Ammon's horn (tissue), 1 donor: ENCODE data around the gene CAMK4.
"Not testable (repeated sequence)": the region's sequence is repeated elsewhere in the genome, so short reads cannot be mapped to it uniquely, and the experiment has no call there.

Experiments
- DNase-seq: peaks from one replicate; pipeline ENCODE4 v3.0.0-alpha.2; 2016; ENCODE audit warnings: low spot score

Gene CAMK4

DNA sequence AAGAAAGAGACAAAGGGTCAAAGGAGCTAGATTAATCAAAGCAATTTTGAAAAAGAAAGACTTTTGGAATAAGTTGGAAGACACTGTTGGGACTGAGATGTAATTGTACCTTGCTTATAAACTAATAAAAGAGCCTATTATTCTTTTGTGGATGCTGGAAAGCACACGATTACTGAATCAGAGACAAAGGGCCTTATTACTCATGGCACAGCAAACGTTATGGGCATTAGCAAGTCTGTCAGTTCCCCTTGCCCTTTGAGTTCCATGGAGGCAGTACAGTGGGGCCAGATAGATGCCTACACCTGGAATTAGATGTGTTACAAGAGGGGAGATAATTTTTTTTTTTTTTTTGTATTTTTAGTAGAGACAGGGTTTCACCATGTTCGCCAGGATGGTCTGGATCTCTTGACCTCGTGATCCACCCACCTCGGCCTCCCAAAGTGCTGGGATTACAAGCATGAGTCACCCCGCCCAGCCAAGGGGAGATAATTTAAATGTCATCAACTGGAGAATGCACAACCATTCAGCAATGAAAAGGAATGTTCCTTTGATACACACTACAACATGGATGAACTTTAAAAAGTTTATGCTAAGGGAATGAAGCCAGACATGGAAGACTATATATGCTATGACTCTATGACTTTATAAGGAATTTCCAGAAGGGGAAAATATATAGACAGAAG lies 159.2 kb downstream of the CAMK4 start:
- DNase-seq, result no peak

DNA sequence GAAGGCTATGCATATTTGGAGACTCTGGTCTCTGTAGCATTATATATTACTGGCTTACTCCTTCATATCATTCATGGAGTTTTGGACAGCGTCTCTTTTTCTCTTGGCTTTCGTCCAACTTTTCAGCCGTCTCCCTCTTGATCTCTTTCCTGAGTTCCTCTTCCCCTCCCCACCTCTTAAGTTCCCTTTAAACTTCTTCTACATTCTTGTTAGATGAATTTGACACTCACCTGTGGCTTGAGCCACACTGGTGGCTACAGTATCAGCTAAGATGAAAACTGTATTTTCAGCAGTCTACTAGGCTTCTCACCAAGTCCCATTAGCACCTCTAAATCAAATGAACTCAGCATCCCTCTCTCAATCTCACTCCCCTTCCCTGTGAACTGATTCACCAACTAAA lies 160.0 kb downstream of the CAMK4 start:
- no peak for DNase-seq

DNA sequence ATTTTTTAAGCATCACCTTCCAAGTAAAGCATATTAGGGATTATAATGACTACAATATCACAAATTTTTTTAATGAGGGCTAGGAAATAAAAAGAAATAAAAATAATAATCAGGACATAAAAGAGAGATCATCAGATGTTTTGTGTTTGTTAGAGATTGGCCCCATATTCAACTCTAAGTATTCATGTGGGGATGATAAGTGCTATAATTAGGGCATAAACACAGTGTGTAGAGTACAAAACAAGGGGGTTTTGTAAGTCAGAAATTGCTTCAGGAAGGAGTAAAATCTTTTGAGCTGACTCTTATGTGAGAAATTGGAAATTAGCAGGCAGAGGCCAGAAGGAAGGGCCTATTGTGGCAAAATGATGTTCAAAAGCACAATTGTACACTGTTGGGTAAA lies 160.9 kb downstream of the CAMK4 start:
- DNase-seq, result no peak

DNA sequence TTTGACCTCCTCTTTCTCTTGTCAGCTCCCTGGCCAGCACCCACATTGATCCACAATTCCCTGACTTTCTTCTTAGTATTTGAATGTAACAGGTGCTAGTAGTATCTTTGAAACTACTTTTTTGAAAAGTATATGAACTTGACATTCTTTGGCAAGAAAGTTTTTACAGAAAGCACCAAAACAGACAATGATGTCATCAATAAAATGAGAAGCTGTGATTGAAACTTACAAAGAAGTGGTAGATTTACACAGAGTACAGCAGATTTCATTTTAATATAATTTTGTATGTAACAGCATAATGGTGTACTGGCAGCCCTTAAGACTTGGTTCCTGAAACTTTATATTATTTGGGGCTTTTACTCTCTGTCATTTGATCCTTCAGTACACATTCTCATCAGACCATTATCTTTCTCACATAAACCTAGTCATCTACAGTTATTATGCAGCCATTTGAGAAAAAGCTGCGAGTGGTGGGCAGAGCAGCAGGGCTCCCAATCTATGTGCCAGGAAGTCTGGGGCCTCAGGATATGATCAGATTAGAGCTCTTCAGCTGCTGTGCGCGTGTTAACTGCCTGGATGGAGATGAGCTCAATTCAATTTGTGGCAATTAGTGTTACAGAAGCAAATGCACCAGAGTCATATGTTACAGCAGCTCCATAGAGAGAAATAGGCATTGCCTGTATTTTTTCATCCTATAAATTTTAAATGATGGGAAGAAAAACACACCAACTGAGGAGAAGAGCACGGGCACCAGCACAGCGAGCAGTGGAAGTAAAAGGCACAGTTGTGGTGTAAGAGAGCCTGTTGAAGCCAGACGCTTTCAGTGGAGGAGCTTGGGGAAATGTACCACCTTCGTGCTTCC lies 162.0 kb downstream of the CAMK4 start:
- peak; percentile 43 for DNase-seq

DNA sequence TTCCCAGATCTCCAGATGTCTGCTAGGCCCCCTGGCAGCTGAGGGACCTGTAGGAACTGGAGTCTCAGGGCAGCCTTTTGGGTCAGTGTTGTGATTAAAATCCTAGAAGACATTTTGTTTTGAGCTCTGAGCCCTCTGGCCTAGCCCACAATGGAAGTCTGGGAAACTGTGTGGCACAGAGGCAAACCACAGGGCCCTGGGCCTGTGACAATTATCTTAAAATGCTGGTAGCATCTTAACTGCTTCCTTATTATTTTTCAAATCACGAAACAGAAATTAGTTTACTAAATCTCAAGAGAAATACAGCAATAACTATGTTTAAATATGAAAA lies 162.6 kb downstream of the CAMK4 start:
- DNase-seq, result no peak

DNA sequence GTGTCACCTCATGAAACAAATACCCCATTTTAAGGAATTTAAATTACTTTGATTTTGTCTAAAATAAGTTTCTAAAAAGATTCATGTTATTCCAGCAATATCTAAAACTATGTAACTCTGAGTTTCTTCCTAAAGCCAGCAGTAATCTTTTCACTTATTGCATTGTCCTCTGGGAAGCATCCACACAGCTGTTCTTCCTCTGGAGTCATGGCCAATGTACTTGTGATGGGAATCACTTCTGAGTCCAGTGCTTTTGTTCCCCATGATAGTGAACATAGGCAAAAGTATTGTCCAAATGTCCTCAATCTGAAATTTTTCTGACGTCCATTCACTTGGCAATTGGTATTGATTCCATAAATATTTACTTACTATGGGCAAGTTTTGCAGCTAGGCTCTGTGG lies 163.2 kb downstream of the CAMK4 start:
- DNase-seq, result no peak

DNA sequence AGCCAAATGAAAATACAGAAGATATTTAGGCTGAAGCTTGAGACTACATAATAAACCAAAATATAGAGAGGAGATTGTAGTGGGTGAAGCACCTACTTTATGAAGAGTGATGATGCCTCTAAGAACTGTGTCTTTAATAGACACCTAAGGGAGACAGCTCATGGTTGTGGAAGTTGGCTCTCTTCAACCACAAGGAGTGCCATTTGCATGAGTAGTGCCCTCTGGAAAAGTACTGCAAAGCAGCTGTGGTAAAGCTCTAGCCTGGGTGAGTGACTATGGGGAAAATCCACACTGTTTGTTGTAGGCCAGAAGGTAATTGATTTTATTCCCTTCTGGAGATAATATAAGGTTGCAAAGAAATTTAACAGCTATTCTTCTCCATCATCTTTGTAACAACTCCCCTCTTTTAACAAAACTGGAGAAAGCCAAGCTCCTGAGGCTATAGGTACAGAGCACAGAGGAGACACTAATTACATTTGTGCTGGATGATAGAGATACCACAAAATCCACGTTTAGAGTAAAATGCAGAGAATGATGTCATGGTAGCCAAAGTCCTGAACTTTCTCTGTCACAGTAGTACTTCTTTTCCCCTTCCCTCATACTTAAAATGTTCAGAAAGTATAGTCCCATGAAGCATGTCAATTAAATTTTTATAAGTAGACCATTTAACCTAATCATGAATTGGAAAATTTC lies 165.4 kb downstream of the CAMK4 start:
- DNase-seq, result no peak

DNA sequence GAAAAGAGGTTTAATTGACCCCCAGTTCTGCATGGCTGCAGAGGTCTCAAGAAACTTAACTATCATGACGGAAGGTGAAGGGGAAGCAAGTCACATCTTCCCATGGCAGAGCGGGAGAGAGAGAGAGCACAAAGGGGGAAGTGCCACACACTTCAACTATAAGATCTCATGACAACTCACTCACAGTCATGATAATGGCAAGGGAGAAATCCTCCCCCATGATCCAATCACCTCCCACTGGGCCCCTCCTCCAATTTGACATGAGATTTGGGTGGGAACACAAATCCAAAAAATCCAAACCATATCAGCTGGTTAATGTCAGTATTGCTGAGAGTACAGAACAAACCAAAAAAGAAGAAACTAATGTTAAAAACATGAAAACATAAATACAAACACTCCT lies 168.0 kb downstream of the CAMK4 start:
- no peak for DNase-seq

DNA sequence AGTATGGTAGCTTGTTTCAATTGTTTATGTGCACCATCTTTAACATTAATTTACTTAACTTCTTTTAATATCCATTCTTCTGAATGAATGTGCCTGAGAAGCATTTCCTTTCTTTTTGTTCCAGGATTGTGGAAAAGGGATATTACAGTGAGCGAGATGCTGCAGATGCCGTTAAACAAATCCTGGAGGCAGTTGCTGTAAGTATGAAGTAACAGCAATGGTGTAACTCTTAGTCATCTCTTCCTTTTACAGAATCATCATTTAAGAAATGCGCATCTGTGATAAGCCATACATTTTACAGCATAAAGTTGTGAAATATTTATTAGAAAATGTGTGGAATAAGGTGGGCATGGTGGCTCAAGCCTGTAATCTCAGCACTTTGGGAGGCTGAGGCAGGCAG lies 170.4 kb downstream of the CAMK4 start:
- DNase-seq, result no peak

DNA sequence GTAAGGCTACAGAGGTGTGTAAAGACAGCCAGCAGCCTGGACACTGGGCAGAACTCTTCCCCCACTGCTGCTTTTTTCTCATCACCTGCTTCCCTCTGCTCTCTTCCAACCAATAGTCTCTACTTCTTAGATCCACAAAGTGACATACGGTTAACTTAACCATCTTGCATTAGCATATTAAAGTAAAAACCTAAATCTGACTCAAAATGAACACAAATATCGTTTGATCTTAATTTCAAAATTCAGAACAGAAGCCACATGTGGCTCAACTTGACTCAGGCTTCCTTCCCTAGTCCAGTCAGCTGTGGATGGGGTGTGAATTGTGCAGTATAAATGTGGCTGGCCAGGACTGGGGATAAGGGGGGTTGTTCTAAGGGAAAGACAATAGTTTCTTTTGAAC lies 173.8 kb downstream of the CAMK4 start:
- no peak for DNase-seq

DNA sequence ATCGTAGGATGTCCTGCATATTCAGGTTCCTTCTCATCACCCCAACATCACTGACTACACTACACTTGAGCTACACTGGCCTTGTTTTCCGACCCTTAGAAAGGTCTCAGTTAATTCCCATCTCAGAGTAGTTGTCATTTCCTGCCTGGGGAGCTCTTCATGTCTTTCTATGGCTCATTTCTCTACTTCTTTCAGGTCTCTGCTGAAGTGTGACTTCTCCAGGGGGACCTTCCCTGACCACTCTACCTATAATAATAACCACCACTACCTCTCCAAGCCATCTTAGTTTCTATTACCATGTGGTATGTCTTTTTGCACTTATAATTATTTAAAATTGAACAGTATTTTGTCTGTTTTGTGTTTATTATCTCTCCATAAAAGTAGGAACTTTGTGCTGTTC lies 174.9 kb downstream of the CAMK4 start:
- no peak for DNase-seq

DNA sequence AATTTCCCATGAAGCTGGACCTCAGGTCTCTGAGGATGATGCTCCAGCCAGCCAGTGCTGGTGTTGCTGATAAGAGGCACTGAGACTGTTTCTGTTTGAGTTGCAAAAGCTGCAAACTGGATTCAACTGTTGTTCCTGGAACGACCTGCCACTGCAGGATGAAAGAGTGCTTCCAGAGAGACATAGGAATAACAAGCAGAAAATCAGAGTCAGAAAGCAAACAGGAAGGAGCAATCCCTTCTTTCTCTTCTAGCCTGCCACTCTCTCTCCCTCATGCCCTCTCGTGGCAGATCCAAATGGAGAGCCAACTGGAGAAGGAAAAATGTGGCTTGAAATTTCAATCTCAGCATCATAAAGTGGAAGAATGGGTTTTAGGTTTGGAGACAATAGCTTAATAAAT lies 177.7 kb downstream of the CAMK4 start:
- no peak for DNase-seq

DNA sequence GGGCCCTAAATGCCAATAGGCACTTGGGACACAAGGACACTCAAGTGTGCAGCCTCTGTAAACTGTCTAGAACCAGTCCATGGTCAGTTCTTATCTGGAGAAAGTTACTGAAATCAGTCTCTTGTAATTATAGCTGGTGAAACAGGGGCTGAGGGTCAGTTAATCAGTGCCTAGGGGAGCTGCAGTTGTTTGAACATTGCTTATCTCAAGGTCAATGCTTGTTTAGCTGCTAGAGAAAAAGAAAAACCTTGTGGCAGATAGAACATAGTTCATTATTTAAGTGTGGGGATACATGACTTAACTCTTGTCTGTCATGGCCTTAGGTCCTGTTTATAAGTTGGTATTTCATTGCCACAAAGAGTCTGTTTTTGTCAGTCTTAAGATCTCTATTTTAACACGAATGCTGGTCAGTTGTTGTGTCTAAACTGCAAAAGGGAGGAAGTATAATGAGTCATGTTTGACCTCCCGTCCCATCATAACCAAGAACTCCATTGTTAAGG lies 180.1 kb downstream of the CAMK4 start:
- no peak for DNase-seq

DNA sequence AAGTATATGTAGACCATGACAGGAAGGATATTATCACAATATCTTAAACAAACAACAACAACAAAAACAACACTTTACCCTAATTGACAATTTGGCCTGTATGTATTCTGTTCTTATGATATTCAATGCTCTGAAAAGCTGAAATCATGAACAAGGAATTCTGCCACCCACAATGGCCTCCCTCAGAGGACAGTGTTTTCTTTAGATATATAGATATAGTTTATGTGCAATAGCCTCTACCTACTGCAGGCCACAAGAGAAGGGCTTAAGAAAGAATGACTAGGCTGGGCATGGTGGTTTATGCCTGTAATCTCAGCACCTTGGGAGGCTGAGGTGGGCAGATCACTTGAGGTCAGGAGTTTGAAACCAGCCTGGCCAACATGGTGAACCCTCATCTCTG lies 183.4 kb downstream of the CAMK4 start:
- DNase-seq, result no peak

DNA sequence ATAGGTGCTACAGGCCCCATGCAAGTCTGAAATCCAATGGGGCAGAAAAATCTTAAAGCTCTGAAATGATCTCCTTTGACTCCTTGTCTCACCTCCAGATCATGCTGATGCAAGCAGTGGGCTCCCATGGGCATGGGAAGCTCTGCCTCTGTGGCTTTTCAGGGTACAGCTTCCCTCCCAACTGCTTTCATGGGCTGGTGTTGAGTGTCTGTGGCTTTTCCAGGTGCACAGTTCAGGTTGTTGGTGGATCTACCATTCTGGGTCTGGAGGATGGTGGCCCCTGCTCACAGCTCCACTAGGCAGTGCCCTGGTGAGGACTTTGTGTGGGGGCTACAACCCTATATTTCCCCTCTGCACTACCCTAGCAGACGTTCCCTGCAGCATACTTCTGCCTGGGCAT lies 184.6 kb downstream of the CAMK4 start:
- DNase-seq, result no peak

DNA sequence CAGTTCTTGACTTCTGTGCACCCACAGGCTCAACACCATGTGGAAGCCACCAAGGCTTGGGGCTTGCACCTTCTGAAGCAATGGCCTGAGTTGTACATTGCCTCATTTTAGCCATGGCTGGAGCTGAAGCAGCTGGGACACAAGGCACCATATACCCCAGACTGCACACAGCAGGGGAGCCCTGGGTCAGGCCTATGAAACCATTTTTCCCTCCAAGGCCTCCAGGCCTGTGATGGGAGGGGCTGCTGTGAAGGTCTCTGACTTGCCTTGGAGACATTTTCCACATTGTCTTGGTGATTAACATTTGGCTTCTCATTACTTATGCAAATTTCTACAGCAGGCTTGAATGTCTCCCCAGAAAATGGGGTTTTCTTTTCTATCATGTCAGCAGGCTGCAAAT lies 185.1 kb downstream of the CAMK4 start:
- DNase-seq, result not testable (repeated sequence)

DNA sequence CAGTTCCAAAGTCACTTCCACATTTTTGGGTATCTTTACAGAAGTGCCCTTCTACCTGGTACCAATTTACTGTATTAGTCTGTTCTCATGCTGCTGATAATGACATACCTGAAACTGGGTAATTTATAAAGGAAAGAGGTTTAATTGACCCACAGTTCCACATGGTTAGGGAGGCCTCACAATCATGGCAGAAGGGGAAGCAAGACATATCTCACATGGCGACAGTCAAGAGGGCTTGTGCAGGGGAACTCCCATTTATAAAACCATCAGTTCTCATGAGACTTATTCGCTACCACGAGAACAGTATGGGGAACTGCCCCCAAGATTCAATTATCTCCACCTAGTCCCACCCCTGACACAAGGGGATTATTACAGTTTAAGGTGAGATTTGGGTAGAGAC lies 185.9 kb downstream of the CAMK4 start:
- not testable (repeated sequence) for DNase-seq

DNA sequence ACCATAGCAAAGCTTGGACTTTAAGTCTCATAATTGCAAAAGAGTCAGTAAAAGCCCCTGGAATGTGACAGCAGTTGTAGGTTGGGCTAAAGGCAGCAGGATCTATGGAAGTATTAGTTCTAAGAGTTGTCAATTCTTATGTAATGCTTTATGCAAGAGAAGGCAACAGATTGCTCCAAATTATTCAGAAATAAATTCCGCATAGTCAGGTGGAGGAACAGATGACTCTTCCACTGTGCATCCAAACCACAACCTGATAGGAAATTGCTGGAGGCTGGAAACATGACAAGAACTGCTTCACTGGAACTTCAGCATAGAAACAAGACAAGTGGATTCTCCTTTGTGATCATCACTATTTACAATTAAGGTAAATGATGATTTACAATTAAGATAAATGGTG lies 187.1 kb downstream of the CAMK4 start:
- DNase-seq, result peak; percentile 35

DNA sequence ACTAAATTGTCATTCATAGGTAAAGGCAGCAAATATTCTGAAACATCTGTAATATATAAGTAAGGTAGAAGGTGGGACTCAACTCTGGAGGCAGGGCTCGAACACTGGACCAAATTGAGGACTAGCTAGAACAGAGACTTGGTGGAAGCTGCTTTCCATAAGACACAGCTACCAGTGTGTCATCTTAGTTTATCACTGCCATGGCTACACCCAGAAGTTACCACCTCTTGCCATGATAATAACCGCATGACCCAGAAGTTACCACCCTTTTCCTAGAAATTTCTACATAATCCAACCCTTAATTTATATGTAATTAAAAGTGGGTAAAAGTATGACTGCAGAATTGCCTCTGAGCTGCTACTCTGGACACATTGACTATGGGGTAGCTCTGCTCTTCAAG lies 188.4 kb downstream of the CAMK4 start:
- DNase-seq, result no peak

DNA sequence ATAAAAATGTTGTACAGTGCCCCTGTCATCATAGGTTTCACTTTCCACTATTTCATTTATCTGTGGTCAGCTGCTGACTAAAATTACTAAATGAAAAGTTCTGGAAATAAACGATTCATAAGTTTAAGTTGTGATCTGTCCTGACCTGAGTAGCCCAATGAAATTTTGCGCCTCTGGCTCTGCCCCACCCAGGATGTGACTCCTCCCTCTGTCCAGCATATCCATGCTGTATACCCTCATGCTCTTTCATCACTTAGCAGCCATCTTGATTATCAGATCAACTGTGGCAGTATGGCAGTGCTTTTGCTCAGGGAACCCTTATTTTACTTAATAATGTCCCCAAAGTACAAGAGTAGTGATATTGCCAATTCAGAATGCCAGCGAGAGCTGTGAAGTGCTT lies 190.9 kb downstream of the CAMK4 start:
- no peak for DNase-seq

DNA sequence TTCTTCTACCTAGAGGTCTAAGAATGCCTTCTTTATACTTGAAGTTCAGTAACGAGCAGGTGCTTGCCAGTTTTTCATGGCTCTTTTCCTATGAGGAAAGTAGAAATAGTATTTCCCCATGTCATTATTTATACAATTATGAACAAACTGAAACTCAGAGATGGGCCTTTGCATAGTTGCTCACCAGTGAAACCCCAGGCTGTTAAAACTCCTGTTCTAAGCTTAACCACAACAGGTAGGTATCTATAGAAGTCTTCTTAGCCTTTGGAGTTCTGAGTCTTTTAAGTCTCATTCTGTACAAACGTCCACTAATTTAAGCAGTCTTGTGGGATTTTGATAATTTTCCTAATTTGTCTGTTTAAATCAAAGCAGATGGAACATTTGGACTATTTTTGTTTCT lies 198.1 kb downstream of the CAMK4 start:
- no peak for DNase-seq

DNA sequence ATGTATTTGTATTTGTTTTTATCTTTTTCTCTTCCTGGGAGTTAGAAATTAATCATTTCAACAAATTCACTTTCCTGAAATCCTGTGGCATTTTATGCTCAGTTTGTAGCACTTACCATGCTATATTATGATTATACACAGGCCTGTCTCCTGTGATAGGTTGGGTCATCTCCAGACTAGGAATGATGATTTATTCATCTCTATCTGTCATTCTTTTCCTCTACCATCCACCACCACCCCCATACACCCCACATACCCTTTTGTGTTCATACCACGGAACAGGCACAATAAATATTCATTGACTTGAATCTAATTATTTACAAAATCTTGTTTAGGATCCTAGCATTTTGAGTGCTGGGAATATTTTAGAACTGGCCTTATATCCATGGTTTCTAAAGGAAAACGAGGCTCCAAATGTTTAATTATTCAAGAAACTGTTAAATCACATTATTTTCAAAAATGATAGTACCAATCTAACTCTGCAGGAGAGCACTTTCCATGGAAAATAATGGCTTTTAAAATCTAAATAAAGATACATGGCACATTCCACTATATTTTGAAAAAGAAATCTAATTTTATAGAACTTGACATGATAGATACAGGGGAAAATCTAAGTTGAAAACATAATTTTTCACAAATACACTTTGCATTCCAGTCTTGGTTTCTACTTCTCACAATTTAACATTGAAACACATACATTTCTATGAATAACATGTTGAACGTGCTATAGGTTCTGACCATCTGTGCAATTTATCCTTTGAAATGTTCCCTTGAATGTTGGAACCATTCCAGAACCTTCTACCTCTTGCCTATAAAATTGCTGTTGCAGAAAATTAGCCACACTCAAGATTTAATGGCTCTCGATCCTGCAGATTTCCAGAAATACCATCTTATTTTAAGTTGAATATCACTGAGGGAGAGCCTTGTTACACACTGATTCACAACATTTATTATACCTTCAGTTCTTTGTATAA lies 198.8 kb downstream of the CAMK4 start:
- DNase-seq, result no peak
